Mesodermal cell (in vitro differentiated cells): ENCODE data around the gene CACNA1C.

Experiments used
- H3K27ac ChIP-seq: 2 replicates; pipeline ENCODE4 v1.7.0; 2013; ENCODE audit warnings: mild to moderate bottlenecking, low read depth, low read length, moderate library complexity; ENCODE audit not compliant: severe bottlenecking
- H3K36me3 ChIP-seq: 2 replicates; pipeline ENCODE4 v1.7.1; 2013; ENCODE audit warnings: mild to moderate bottlenecking, low read length, moderate library complexity; ENCODE audit not compliant: control insufficient read depth, insufficient read depth
- H3K4me1 ChIP-seq: one replicate; pipeline ENCODE4 v1.7.1; 2013; ENCODE audit warnings: mild to moderate bottlenecking, low read length; ENCODE audit not compliant: insufficient read depth, control insufficient read depth, poor library complexity, severe bottlenecking
- H3K4me3 ChIP-seq: 2 replicates; pipeline ENCODE4 v1.7.0; 2013; ENCODE audit warnings: low read length, control low read depth, mild to moderate bottlenecking; ENCODE audit not compliant: insufficient read depth, poor library complexity, severe bottlenecking; ENCODE audit errors: extremely low read depth
- H3K9me3 ChIP-seq: 2 replicates; pipeline ENCODE4 v1.7.1; 2013; ENCODE audit warnings: mild to moderate bottlenecking, low read length, moderate library complexity; ENCODE audit not compliant: control insufficient read depth
- WGBS, 2 experiments: methylation state at CpG; one replicate each; pipeline ENCODE4 v1.1.5; 2013; ENCODE audit warnings: missing lambda C conversion rate in 2 of 2; ENCODE audit not compliant: insufficient coverage in 2 of 2; 5-methylcytosine and 5-hydroxymethylcytosine counted together

The CACNA1C gene

GRCh38 chr12:2688381-2688931 lies 635.7 kb downstream of the CACNA1C start:
- WGBS, 2 experiments = 91 to 94% methylated on average over 14 to 19 of the region's 20 CpGs
- Histone ChIP-seq H3K9me3 (no peaks in the 10 kb centered on the region), H3K4me3 (no peak overlapping the region), H3K27ac (no peak overlapping the region), H3K36me3 (no peaks in the 10 kb centered on the region), H3K4me1 (peaks cover 5% of the 10 kb centered on the region)

GRCh38 chr12:2689393-2689792 lies 636.6 kb downstream of the CACNA1C start:
- H3K4me1 ChIP-seq = peaks cover 5% of the 10 kb centered on the region
- no peaks in the 10 kb centered on the region for H3K36me3 ChIP-seq
- H3K27ac ChIP-seq = no peak overlapping the region
- no peak overlapping the region for H3K4me3 ChIP-seq
- H3K9me3 ChIP-seq = no peaks in the 10 kb centered on the region
- 94% methylated on average over 7 of the region's 9 CpGs for WGBS, 2 experiments

- H3K9me3 ChIP-seq = no peaks in the 10 kb centered on the region
- WGBS, 2 experiments = 76 to 77% methylated on average over 7 to 8 of the region's 8 CpGs
- H3K4me3 ChIP-seq = no peak overlapping the region
- H3K36me3 ChIP-seq = no peaks in the 10 kb centered on the region
- peaks cover 5% of the 10 kb centered on the region for H3K4me1 ChIP-seq
- H3K27ac ChIP-seq = no peak overlapping the region
Measured at GRCh38 chr12:2689879-2690278, 637.1 kb downstream of the CACNA1C start.

- Histone ChIP-seq H3K27ac (no peak overlapping the region), H3K4me1 (peaks cover 5% of the 10 kb centered on the region), H3K36me3 (no peaks in the 10 kb centered on the region), H3K9me3 (no peaks in the 10 kb centered on the region), H3K4me3 (peak overlapping the region; percentile 49)
- 71 to 76% methylated on average over 13 of the region's 14 CpGs for WGBS, 2 experiments
Measured at GRCh38 chr12:2690348-2691005, 637.7 kb downstream of the CACNA1C start.

- Histone ChIP-seq H3K36me3 (no peaks in the 10 kb centered on the region), H3K9me3 (no peaks in the 10 kb centered on the region), H3K4me3 (peak overlapping the region; percentile 49), H3K4me1 (peaks cover 5% of the 10 kb centered on the region), H3K27ac (no peak overlapping the region)
- 1 to 3% methylated on average over 24 to 28 of the region's 28 CpGs for WGBS, 2 experiments
Measured at GRCh38 chr12:2691006-2691344, 638.2 kb downstream of the CACNA1C start.

- Histone ChIP-seq H3K36me3 (no peaks in the 10 kb centered on the region), H3K4me3 (peak overlapping the region; percentile 49), H3K9me3 (no peaks in the 10 kb centered on the region), H3K4me1 (peaks cover 5% of the 10 kb centered on the region), H3K27ac (no peak overlapping the region)
- WGBS, 2 experiments = 1 to 2% methylated on average over 47 to 48 of the region's 62 CpGs
Measured at GRCh38 chr12:2691345-2692071, 638.7 kb downstream of the CACNA1C start.

GRCh38 chr12:2692080-2692479 lies 639.3 kb downstream of the CACNA1C start:
- Histone ChIP-seq H3K27ac (no peak overlapping the region), H3K4me3 (peak overlapping the region; percentile 49), H3K36me3 (no peaks in the 10 kb centered on the region), H3K9me3 (no peaks in the 10 kb centered on the region), H3K4me1 (peaks cover 5% of the 10 kb centered on the region)
- WGBS, 2 experiments = 86 to 94% methylated on average over 8 to 10 of the region's 13 CpGs

GRCh38 chr12:2693244-2693860 lies 640.6 kb downstream of the CACNA1C start:
- Histone ChIP-seq H3K36me3 (no peaks in the 10 kb centered on the region), H3K9me3 (no peaks in the 10 kb centered on the region), H3K27ac (no peak overlapping the region), H3K4me1 (peaks cover 5% of the 10 kb centered on the region), H3K4me3 (no peak overlapping the region)
- WGBS, 2 experiments = 52 to 57% methylated on average over 5 of the region's 10 CpGs

GRCh38 chr12:2693980-2694610 lies 641.3 kb downstream of the CACNA1C start:
- Histone ChIP-seq H3K4me3 (no peak overlapping the region), H3K4me1 (peaks cover 5% of the 10 kb centered on the region), H3K36me3 (no peaks in the 10 kb centered on the region), H3K27ac (no peak overlapping the region), H3K9me3 (no peaks in the 10 kb centered on the region)
- 97 to 100% methylated on average over 3 of the region's 3 CpGs for WGBS, 2 experiments

GRCh38 chr12:2696136-2696535 lies 643.3 kb downstream of the CACNA1C start:
- Histone ChIP-seq H3K9me3 (no peaks in the 10 kb centered on the region), H3K4me1 (peaks cover 5% of the 10 kb centered on the region), H3K4me3 (no peak overlapping the region), H3K27ac (no peak overlapping the region), H3K36me3 (no peaks in the 10 kb centered on the region)
- WGBS, 2 experiments = 67 to 80% methylated on average over 1 of the region's 2 CpGs
